H9 (cell line): ENCODE data around the gene HTRA3. TPM values are rescaled to one million over a fixed set of nuclear protein-coding genes. Genes with fewer than 3 reads are reported as not detected.

Experiments used
- DNase-seq: peaks from one replicate; pipeline ENCODE4 v3.0.0-alpha.2; 2017
- H2AFZ ChIP-seq: one replicate; pipeline ENCODE4 v1.6.1; 2013; ENCODE audit warnings: mild to moderate bottlenecking, low read length, control low read depth, moderate library complexity
- H2AK5ac ChIP-seq: 2 replicates; pipeline ENCODE4 v1.6.1; 2013; ENCODE audit warnings: low read length, control low read depth, mixed read lengths; ENCODE audit not compliant: insufficient read length
- H2BK120ac ChIP-seq: one replicate; pipeline ENCODE4 v1.6.1; 2013; ENCODE audit warnings: low read depth, mild to moderate bottlenecking, low read length, control low read depth, inconsistent platforms; ENCODE audit not compliant: poor library complexity, severe bottlenecking
- H2BK12ac ChIP-seq: 2 replicates; pipeline ENCODE4 v1.6.1; 2013; ENCODE audit warnings: low read length, control low read depth, mixed read lengths, low read depth; ENCODE audit not compliant: insufficient read length
- H2BK15ac ChIP-seq: 2 replicates; pipeline ENCODE4 v1.6.1; 2013; ENCODE audit warnings: low read depth, low read length, control low read depth
- H2BK20ac ChIP-seq: one replicate; pipeline ENCODE4 v1.6.1; 2013; ENCODE audit warnings: low read depth, mild to moderate bottlenecking, low read length, control low read depth, inconsistent platforms; ENCODE audit not compliant: poor library complexity, severe bottlenecking
- H2BK5ac ChIP-seq: 2 replicates; pipeline ENCODE4 v1.6.1; 2013; ENCODE audit warnings: low read length, control low read depth, mixed read lengths; ENCODE audit not compliant: insufficient read length
- H3K14ac ChIP-seq: 2 replicates; pipeline ENCODE4 v1.6.1; 2013; ENCODE audit warnings: low read length, control low read depth; ENCODE audit not compliant: insufficient read depth
- H3K18ac ChIP-seq: 2 replicates; pipeline ENCODE4 v1.6.1; 2013; ENCODE audit warnings: low read depth, mild to moderate bottlenecking, mixed read lengths, low read length, control low read depth; ENCODE audit not compliant: insufficient read length
- H3K23ac ChIP-seq: 2 replicates; pipeline ENCODE4 v1.6.1; 2013; ENCODE audit warnings: low read length, control low read depth, mixed read lengths, low read depth; ENCODE audit not compliant: insufficient read length
- H3K23me2 ChIP-seq: 2 replicates; pipeline ENCODE4 v1.6.1; 2013; ENCODE audit warnings: low read depth, mild to moderate bottlenecking, mixed read lengths, low read length, control low read depth; ENCODE audit not compliant: insufficient read length, poor library complexity, severe bottlenecking
- H3K27ac ChIP-seq: 2 replicates; pipeline ENCODE4 v1.5.1; 2013; ENCODE audit warnings: low read length, control low read depth, mixed read lengths, low read depth; ENCODE audit not compliant: insufficient read length
- H3K27me3 ChIP-seq: 2 replicates; pipeline ENCODE4 v1.6.1; 2013; ENCODE audit warnings: low read length, control low read depth, inconsistent platforms; ENCODE audit not compliant: insufficient read depth
- H3K4ac ChIP-seq: 2 replicates; pipeline ENCODE4 v1.6.1; 2013; ENCODE audit warnings: low read depth, mild to moderate bottlenecking, control low read depth, inconsistent platforms, low read length, moderate library complexity
- H3K4me1 ChIP-seq: 2 replicates; pipeline ENCODE4 v1.6.1; 2013; ENCODE audit warnings: low read length, control low read depth, inconsistent platforms; ENCODE audit not compliant: insufficient read depth
- H3K4me2 ChIP-seq: 2 replicates; pipeline ENCODE4 v1.6.1; 2013; ENCODE audit warnings: low read length, control low read depth, mixed read lengths; ENCODE audit not compliant: insufficient read length, insufficient read depth
- H3K56ac ChIP-seq: 2 replicates; pipeline ENCODE4 v1.6.1; 2013; ENCODE audit warnings: low read depth, mild to moderate bottlenecking, mixed read lengths, low read length, control low read depth; ENCODE audit not compliant: insufficient read length
- H3K79me1 ChIP-seq: 2 replicates; pipeline ENCODE4 v1.6.1; 2013; ENCODE audit warnings: low read depth, mild to moderate bottlenecking, moderate library complexity, low read length, control low read depth, inconsistent platforms; ENCODE audit not compliant: insufficient read depth, poor library complexity, severe bottlenecking
- H3K79me2 ChIP-seq: 2 replicates; pipeline ENCODE4 v1.6.1; 2013; ENCODE audit warnings: low read length, control low read depth, inconsistent platforms; ENCODE audit not compliant: insufficient read depth
- H3K9ac ChIP-seq: 2 replicates; pipeline ENCODE4 v1.6.1; 2013; ENCODE audit warnings: low read length, control low read depth, mixed read lengths; ENCODE audit not compliant: insufficient read length; ENCODE audit errors: extremely low read depth
- H3K9me3 ChIP-seq: one replicate; pipeline ENCODE4 v1.6.1; 2013; ENCODE audit warnings: low read depth, low read length, inconsistent platforms; ENCODE audit not compliant: control insufficient read depth
- H3T11ph ChIP-seq: one replicate; pipeline ENCODE4 v1.6.1; 2013; ENCODE audit warnings: mild to moderate bottlenecking, low read length, control low read depth, inconsistent platforms
- H4K20me1 ChIP-seq: one replicate; pipeline ENCODE4 v1.6.1; 2013; ENCODE audit not compliant: control insufficient read depth, insufficient read length, insufficient read depth
- H4K5ac ChIP-seq: 2 replicates; pipeline ENCODE4 v1.6.1; 2013; ENCODE audit warnings: low read depth, mild to moderate bottlenecking, mixed read lengths, low read length, control low read depth; ENCODE audit not compliant: insufficient read length
- H4K8ac ChIP-seq: replicated peaks from 2 replicates; pipeline ENCODE4 v1.6.1; 2013; ENCODE audit warnings: low read length, control low read depth, mixed read lengths, low read depth; ENCODE audit not compliant: insufficient read length
- H4K91ac ChIP-seq: 2 replicates; pipeline ENCODE4 v1.6.1; 2013; ENCODE audit warnings: low read depth, mild to moderate bottlenecking, moderate library complexity, mixed read lengths, low read length, control low read depth; ENCODE audit not compliant: insufficient read length
- H3K27ac Mint-ChIP-seq, 3 experiments: 2 replicates in 2 of 3; 3 replicates in 1 of 3; pipeline ENCODE4 v1.8.0; 2020 to 2021; ENCODE audit warnings: mixed read lengths in 3 of 3, mild to moderate bottlenecking in 1 of 3, moderate library complexity in 1 of 3
- H3K27me3 Mint-ChIP-seq: 2 replicates; pipeline ENCODE4 v1.8.0; 2021; ENCODE audit warnings: low read depth, mild to moderate bottlenecking, moderate library complexity, mixed read lengths
- H3K36me3 Mint-ChIP-seq, 3 experiments: 2 replicates in 2 of 3; 3 replicates in 1 of 3; pipeline ENCODE4 v1.8.0; 2020 to 2021; ENCODE audit warnings: low read depth in 3 of 3, mixed read lengths in 3 of 3; ENCODE audit not compliant: insufficient read depth in 1 of 3
- H3K4me1 Mint-ChIP-seq, 2 experiments: 2 replicates each; pipeline ENCODE4 v1.8.0; 2020; ENCODE audit warnings: mixed read lengths in 2 of 2
- H3K4me3 Mint-ChIP-seq, 2 experiments: 2 replicates in 1 of 2; 3 replicates in 1 of 2; pipeline ENCODE4 v1.8.0; 2020 to 2021; ENCODE audit warnings: mild to moderate bottlenecking in 2 of 2, mixed read lengths in 2 of 2, moderate library complexity in 1 of 2
- H3K9me3 Mint-ChIP-seq, 2 experiments: 2 replicates in 1 of 2; 3 replicates in 1 of 2; pipeline ENCODE4 v1.8.0; 2020; ENCODE audit warnings: mild to moderate bottlenecking in 2 of 2, mixed read lengths in 2 of 2, moderate library complexity in 1 of 2
- CTCF ChIP-seq: fragments of 200-600 bp; sonication (generic); conservative IDR thresholded peaks from 3 replicates; pipeline ENCODE4 v1.8.0; 2021; ENCODE audit warnings: antibody characterized with exemption, mild to moderate bottlenecking
- WGBS: extraction: QIAGEN DNeasy Blood & Tissue Kit; methylation state at CpG from one replicate; pipeline ENCODE4 v1.1.7; 2013; ENCODE audit warnings: missing lambda C conversion rate, low lambda C conversion rate, mixed read lengths; ENCODE audit not compliant: insufficient read length; ENCODE audit errors: extremely low coverage; 5-methylcytosine and 5-hydroxymethylcytosine counted together
- total RNA-seq: library from RNA; stranded (reverse); gene quantifications from 2 replicates; pipeline ENCODE4 v1.2.1, GENCODE V29; 2021

Gene HTRA3
- total RNA-seq, 1 experiment from 2014 or later, result 3.0 TPM

GRCh38 chr4:8285143-8285975 is 15.8 kb downstream of the HTRA3 start:
- Mint-ChIP-seq H3K27me3 (peaks cover 1% of the 10 kb centered on the region), H3K4me1 (no peaks in the 10 kb centered on the region), H3K36me3 (no peaks in the 10 kb centered on the region; a peak in 1 of 7 replicates), H3K9me3 (no peaks in the 10 kb centered on the region), H3K4me3 (no peak overlapping the region), H3K27ac (peak overlapping the region in 1 of 3 experiments; percentile 38; a peak in 1 of 7 replicates)
- no peaks in the 10 kb centered on the region for H3K27me3 ChIP-seq
- no peak overlapping the region for H3T11ph ChIP-seq
- no peak overlapping the region for H3K27ac ChIP-seq
- H3K9me3 ChIP-seq, result no peaks in the 10 kb centered on the region
- WGBS, result no CpG with 5 or more reads among the region's 16 CpGs
- no peak overlapping the region for H3K18ac ChIP-seq
- H4K20me1 ChIP-seq, result peaks cover 3% of the 10 kb centered on the region
- H2BK12ac ChIP-seq, result no peak overlapping the region
- H2AFZ ChIP-seq, result no peak overlapping the region
- no peak overlapping the region for H3K4me2 ChIP-seq
- H3K56ac ChIP-seq, result no peak overlapping the region
- no peaks in the 10 kb centered on the region for H3K79me2 ChIP-seq
- H4K8ac ChIP-seq, result no peak overlapping the region
- H4K91ac ChIP-seq, result no peak overlapping the region
- no peak overlapping the region for H4K5ac ChIP-seq
- no peak overlapping the region for H2BK15ac ChIP-seq
- H3K4ac ChIP-seq, result no peak overlapping the region
- H2AK5ac ChIP-seq, result no peak overlapping the region
- DNase-seq, result no peak
- H2BK120ac ChIP-seq, result no peak overlapping the region
- H3K79me1 ChIP-seq, result no peaks in the 10 kb centered on the region
- no peaks in the 10 kb centered on the region for H3K23me2 ChIP-seq
- H3K14ac ChIP-seq, result no peak overlapping the region
- no peak overlapping the region for H3K9ac ChIP-seq
- no peak overlapping the region for H3K23ac ChIP-seq
- H3K4me1 ChIP-seq, result no peaks in the 10 kb centered on the region
- H2BK5ac ChIP-seq, result no peak overlapping the region
- H2BK20ac ChIP-seq, result no peak overlapping the region
- no peak for TF ChIP-seq CTCF
